ENCODE data around the gene IKBIP. TPM values are rescaled to one million over a fixed set of nuclear protein-coding genes. Genes with fewer than 3 reads are reported as not detected.
"Not testable (repeated sequence)": the region's sequence is repeated elsewhere in the genome, so short reads cannot be mapped to it uniquely, and the experiment has no call there.

The IKBIP gene
- total RNA-seq, 2 donors from 2014 or later: 6.0 to 6.5 TPM

GRCh38 chr12:98646294-98647090 is 1.9 kb upstream of the IKBIP start:
- Histone ChIP-seq H3K9me3 (no peaks in the 10 kb centered on the region), H3K27me3 (replicated peaks; ENCODE audit: insufficient read depth) (no peaks in the 10 kb centered on the region), H3K4me3 (peak overlapping the region; percentile 97 to 98), H3K4me1 (replicated peaks) (no peaks in the 10 kb centered on the region), H3K36me3 (no peaks in the 10 kb centered on the region), H3K27ac (no peak overlapping the region)
- intact Hi-C loops (cut with DNase I): no loop called here
- TF ChIP-seq, protein P1, sequence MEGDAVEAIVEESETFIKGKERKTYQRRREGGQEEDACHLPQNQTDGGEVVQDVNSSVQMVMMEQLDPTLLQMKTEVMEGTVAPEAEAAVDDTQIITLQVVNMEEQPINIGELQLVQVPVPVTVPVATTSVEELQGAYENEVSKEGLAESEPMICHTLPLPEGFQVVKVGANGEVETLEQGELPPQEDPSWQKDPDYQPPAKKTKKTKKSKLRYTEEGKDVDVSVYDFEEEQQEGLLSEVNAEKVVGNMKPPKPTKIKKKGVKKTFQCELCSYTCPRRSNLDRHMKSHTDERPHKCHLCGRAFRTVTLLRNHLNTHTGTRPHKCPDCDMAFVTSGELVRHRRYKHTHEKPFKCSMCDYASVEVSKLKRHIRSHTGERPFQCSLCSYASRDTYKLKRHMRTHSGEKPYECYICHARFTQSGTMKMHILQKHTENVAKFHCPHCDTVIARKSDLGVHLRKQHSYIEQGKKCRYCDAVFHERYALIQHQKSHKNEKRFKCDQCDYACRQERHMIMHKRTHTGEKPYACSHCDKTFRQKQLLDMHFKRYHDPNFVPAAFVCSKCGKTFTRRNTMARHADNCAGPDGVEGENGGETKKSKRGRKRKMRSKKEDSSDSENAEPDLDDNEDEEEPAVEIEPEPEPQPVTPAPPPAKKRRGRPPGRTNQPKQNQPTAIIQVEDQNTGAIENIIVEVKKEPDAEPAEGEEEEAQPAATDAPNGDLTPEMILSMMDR (IDR thresholded peaks at IDR 0.05): peak in 1 of 4 experiments; percentile 10
- TF ChIP-seq POLR2AphosphoS5 (IDR thresholded peaks at IDR 0.05): no peak
- no peak for DNase-seq (ENCODE audit: low spot score)
- 9% methylated on average over 8 of the region's 8 CpGs for WGBS

- peak; percentile 21 for DNase-seq (ENCODE audit: low spot score)
- WGBS: under 1% methylated on average over 15 of the region's 24 CpGs
- Histone ChIP-seq H3K27me3 (replicated peaks; ENCODE audit: insufficient read depth) (no peaks in the 10 kb centered on the region), H3K4me3 (peak overlapping the region; percentile 97 to 98), H3K9me3 (no peaks in the 10 kb centered on the region), H3K4me1 (replicated peaks) (no peaks in the 10 kb centered on the region), H3K27ac (peak overlapping the region; percentile 88 to 89), H3K36me3 (no peaks in the 10 kb centered on the region)
- no peak for TF ChIP-seq POLR2A (IDR thresholded peaks at IDR 0.05)
- peak; percentile 28 for TF ChIP-seq POLR2AphosphoS5 (IDR thresholded peaks at IDR 0.05)
- intact Hi-C loops (cut with DNase I): loop anchor here (2.0 kb wide), 1 partner anchor 53 kb away; the partner anchor contains the start of gene SLC25A3
Observed at GRCh38 chr12:98645572-98646067, 1.0 kb upstream of the IKBIP start.

GRCh38 chr12:98644433-98644711 is 216 bp downstream of the IKBIP start:
- Histone ChIP-seq H3K4me1 (replicated peaks) (no peaks in the 10 kb centered on the region), H3K9me3 (no peaks in the 10 kb centered on the region), H3K27me3 (replicated peaks; ENCODE audit: insufficient read depth) (no peaks in the 10 kb centered on the region), H3K4me3 (peak overlapping the region; percentile 97 to 98), H3K27ac (peak overlapping the region; percentile 88 to 89), H3K36me3 (no peaks in the 10 kb centered on the region)
- TF ChIP-seq POLR2AphosphoS5 (IDR thresholded peaks at IDR 0.05): no peak
- TF ChIP-seq POLR2A (IDR thresholded peaks at IDR 0.05): no peak
- TF ChIP-seq, protein P1 (IDR thresholded peaks at IDR 0.05): peak in 1 of 4 experiments; percentile 3
- DNase-seq (ENCODE audit: low spot score): peak; percentile 37
- intact Hi-C loops (cut with DNase I): loop anchor here (2.0 kb wide), 1 partner anchor 52 kb away; the partner anchor contains the start of gene SLC25A3
- 0% methylated on average over 11 of the region's 20 CpGs for WGBS

DNA sequence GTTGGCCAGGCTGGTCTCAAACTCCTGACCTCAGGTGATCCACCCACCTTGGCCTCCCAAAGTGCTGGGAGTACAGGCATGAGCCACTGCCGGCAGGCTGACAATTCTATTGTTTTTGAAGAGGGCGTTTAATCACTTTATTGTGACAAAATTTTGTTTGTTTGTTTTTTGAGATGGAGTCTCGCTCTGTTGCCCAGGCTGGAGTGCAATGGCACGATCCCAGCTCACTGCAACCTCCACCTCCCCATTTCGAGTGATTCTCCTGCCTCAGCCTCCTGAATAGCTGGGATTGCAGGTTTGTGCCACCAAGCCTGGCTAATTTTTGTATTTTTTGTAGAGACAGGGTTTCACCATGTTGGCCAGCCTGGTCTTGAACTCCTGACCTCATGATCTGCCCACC is 1.8 kb downstream of the IKBIP start:
- 90% methylated on average over 5 of the region's 5 CpGs for WGBS

DNA sequence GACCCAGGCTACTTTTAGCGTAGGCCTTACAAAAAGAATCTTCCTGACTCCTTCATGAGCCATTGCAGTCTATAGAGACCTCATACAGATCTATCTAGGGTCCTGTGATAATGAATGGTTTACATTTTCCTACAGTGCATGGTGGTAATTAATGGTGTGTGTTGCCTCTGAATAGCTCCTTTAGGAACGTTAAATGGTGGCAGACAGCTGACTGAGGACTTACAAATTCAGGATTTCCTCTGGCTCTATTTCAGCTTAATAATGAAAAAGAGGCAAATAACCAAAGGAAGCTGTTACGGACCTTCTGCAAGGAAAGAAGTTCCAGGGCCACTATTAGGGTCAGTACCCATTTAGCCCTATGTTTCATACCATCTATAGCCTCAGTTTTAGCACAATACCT is 5.1 kb downstream of the IKBIP start:
- Histone ChIP-seq H3K9me3 (no peaks in the 10 kb centered on the region), H3K36me3 (no peaks in the 10 kb centered on the region), H3K4me1 (replicated peaks) (no peaks in the 10 kb centered on the region), H3K27ac (no peak overlapping the region), H3K27me3 (replicated peaks; ENCODE audit: insufficient read depth) (no peaks in the 10 kb centered on the region), H3K4me3 (no peak overlapping the region)
- DNase-seq (ENCODE audit: low spot score): no peak
- intact Hi-C loops (cut with DNase I): no loop called here
- TF ChIP-seq POLR2AphosphoS5 (IDR thresholded peaks at IDR 0.05) (no peak), POLR2A (IDR thresholded peaks at IDR 0.05) (no peak)
- TF ChIP-seq, protein P1 (IDR thresholded peaks at IDR 0.05): no peak
- 85% methylated on average over 3 of the region's 3 CpGs for WGBS

More for the DNA sequence above, 1.8 kb downstream of the IKBIP start:
- H3K4me1 ChIP-seq (replicated peaks); H3K9me3 ChIP-seq; H3K27me3 ChIP-seq (replicated peaks; ENCODE audit: insufficient read depth); intact Hi-C loops (cut with DNase I); H3K36me3 ChIP-seq; H3K4me3 ChIP-seq; H3K27ac ChIP-seq; DNase-seq (ENCODE audit: low spot score): not testable (repeated sequence)

DNA sequence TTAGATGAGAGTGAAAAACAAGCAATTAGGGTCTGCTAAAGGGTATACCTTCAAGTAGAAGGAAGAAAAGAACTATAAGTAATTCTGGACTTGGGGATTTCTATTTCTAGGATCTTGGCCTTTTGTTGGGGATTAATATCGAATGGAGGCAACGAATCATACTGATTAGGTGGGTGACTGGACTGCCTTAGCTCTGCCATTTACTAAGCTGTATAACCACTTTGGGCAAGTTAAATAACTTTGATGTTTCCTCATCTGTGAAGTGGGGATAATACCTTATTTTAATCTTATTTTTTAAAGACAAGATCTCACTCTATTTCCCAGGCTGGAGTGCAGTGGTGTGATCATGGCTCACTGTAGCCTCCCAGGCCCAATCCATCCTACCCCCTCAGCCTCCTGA is 6.6 kb downstream of the IKBIP start:
- Histone ChIP-seq H3K27ac (no peak overlapping the region), H3K36me3 (no peaks in the 10 kb centered on the region), H3K4me3 (no peak overlapping the region), H3K27me3 (replicated peaks; ENCODE audit: insufficient read depth) (no peaks in the 10 kb centered on the region), H3K9me3 (no peaks in the 10 kb centered on the region), H3K4me1 (replicated peaks) (no peaks in the 10 kb centered on the region)
- WGBS: 98% methylated on average over 2 of the region's 2 CpGs
- TF ChIP-seq, protein P1 (IDR thresholded peaks at IDR 0.05): no peak
- TF ChIP-seq POLR2A (IDR thresholded peaks at IDR 0.05): no peak
- TF ChIP-seq POLR2AphosphoS5 (IDR thresholded peaks at IDR 0.05): no peak
- DNase-seq (ENCODE audit: low spot score): no peak
- intact Hi-C loops (cut with DNase I): no loop called here
